GM13977 (cell line): ENCODE measurements around the gene ENTREP1.

Source experiments
- DNase-seq: peaks from one replicate; pipeline ENCODE4 v3.0.0; 2012; ENCODE audit warnings: low spot score
- CTCF ChIP-seq: IDR thresholded peaks from 2 replicates; pipeline ENCODE4 v1.5.1; 2012; ENCODE audit warnings: mild to moderate bottlenecking, control low read depth; ENCODE audit not compliant: insufficient read depth; ENCODE audit errors: extremely low read depth, missing control alignments
- in situ Hi-C: fragments of 300-500 bp; cut with MboI; formaldehyde crosslinking; loops from one replicate; pipeline ENCODE4 v1.12.0; 2022; ENCODE audit warnings: low sequenced_read_pairs, low pct_unique_long_range_greater_than_20kb, mixed read lengths, inconsistent platforms; ENCODE audit not compliant: unreplicated experiment

The ENTREP1 gene

GRCh38 chr9:69342769-69343168 lies 17.8 kb downstream of the ENTREP1 start:
- no peak for TF ChIP-seq CTCF
- no peak for DNase-seq
- in situ Hi-C loops = no loop called here

GRCh38 chr9:69344459-69344858 lies 19.4 kb downstream of the ENTREP1 start:
- no peak for TF ChIP-seq CTCF
- in situ Hi-C loops = no loop called here
- no peak for DNase-seq

GRCh38 chr9:69346596-69347390 lies 21.8 kb downstream of the ENTREP1 start:
- in situ Hi-C loops = no loop called here
- TF ChIP-seq CTCF = no peak
- no peak for DNase-seq

- no peak for DNase-seq
- no peak for TF ChIP-seq CTCF
- in situ Hi-C loops = no loop called here
Measured at GRCh38 chr9:69347607-69348006, 22.6 kb downstream of the ENTREP1 start.

GRCh38 chr9:69351227-69351626 lies 26.2 kb downstream of the ENTREP1 start:
- in situ Hi-C loops = no loop called here
- TF ChIP-seq CTCF = no peak
- no peak for DNase-seq

- in situ Hi-C loops = no loop called here
- no peak for DNase-seq
- no peak for TF ChIP-seq CTCF
Measured at GRCh38 chr9:69355232-69355631, 30.2 kb downstream of the ENTREP1 start.
